Sigmoid colon (tissue), 4 donors: ENCODE results near the gene SEC16A.

Source experiments
- CTCF ChIP-seq, 4 experiments: fragments of 450-650 bp in 3 of 4; fragments of 200-600 bp in 1 of 4; IDR thresholded peaks; one replicate each; pipeline ENCODE4 v1.5.1; 2016 to 2019; ENCODE audit warnings: antibody characterized with exemption in 4 of 4, mild to moderate bottlenecking in 3 of 4, moderate library complexity in 2 of 4
- EP300 ChIP-seq, 4 donors: sonication (generic); formaldehyde crosslinking; IDR thresholded peaks; one replicate each; pipeline ENCODE4 v1.6.1; 2017; ENCODE audit warnings: antibody characterized with exemption in 4 of 4
- POLR2A ChIP-seq, 2 donors: fragments of 450-650 bp; IDR thresholded peaks; one replicate each; pipeline ENCODE4 v1.6.1; 2016; ENCODE audit warnings: antibody characterized with exemption in 2 of 2, mild to moderate bottlenecking in 2 of 2, moderate library complexity in 2 of 2
- POLR2AphosphoS5 ChIP-seq, 4 donors: sonication (generic); formaldehyde crosslinking; IDR thresholded peaks; one replicate each; pipeline ENCODE4 v1.6.1; 2017; ENCODE audit warnings: antibody characterized with exemption in 4 of 4

GRCh38 chr9:136507992-136508375 lies 25.1 kb upstream of the SEC16A start:
- TF ChIP-seq POLR2A (IDR thresholded peaks at IDR 0.05) (no peak), CTCF (IDR thresholded peaks at IDR 0.05) (no peak), POLR2AphosphoS5 (IDR thresholded peaks at IDR 0.05) (no peak), EP300 (IDR thresholded peaks at IDR 0.05) (no peak)
